SK-N-SH (cell line): ENCODE data around the gene TECPR1. TPM values are rescaled to one million over a fixed set of nuclear protein-coding genes. Genes with fewer than 3 reads are reported as not detected.

Experiments
- CTCF ChIA-PET: fragments of 300-600, 350-600 bp; formaldehyde crosslinking; extraction: SDS; loops from one replicate; lab custom pipeline; 2021; lab: Yijun Ruan, JAX
- POLR2A ChIA-PET: fragments of 350-600 bp; sonication (Branson Sonifier 250); formaldehyde crosslinking; extraction: SDS; loops from one replicate; lab custom pipeline; 2020; ENCODE audit warnings: antibody characterized with exemption, inconsistent platforms; lab: Yijun Ruan, JAX
- DNase-seq: peaks from one replicate; pipeline ENCODE4 v3.0.0; 2012
- H2AFZ ChIP-seq: fragments of 200-600 bp; sonication (generic); 2 replicates; pipeline ENCODE4 v1.8.1; 2016; ENCODE audit warnings: antibody characterized with exemption, mild to moderate bottlenecking, low read depth
- H3F3A ChIP-seq: fragments of 200-600 bp; sonication (generic); replicated peaks from 2 replicates; pipeline ENCODE3; 2016; ENCODE audit warnings: antibody characterized with exemption, mild to moderate bottlenecking; ENCODE audit not compliant: insufficient read depth
- H3K27ac ChIP-seq, 2 experiments: fragments of 200-500 bp in 1 of 2; fragments of 200-600 bp in 1 of 2; sonication (Bioruptor generic) in 1 of 2; sonication (generic), shearing (Covaris generic) in 1 of 2; 2 replicates each; pipeline versions ENCODE4 v1.5.1 to v1.6.1; 2014 to 2016; ENCODE audit warnings: low read depth in 2 of 2, inconsistent platforms in 1 of 2, low read length in 1 of 2, mild to moderate bottlenecking in 1 of 2, mixed read lengths in 1 of 2
- H3K27me3 ChIP-seq: fragments of 200-600 bp; sonication (generic), shearing (Covaris generic); 2 replicates; pipeline ENCODE4 v1.6.1; 2016; ENCODE audit warnings: mixed run types; ENCODE audit not compliant: insufficient read depth
- H3K36me3 ChIP-seq, 2 experiments: fragments of 200-500 bp in 1 of 2; fragments of 200-600 bp in 1 of 2; sonication (Bioruptor generic) in 1 of 2; sonication (generic) in 1 of 2; replicated peaks in 1 of 2; 2 replicates each; pipeline versions ENCODE3 to v1.5.1; 2014 to 2016; ENCODE audit warnings: low read length in 1 of 2, mild to moderate bottlenecking in 1 of 2; ENCODE audit not compliant: insufficient read depth in 2 of 2, control insufficient read depth in 1 of 2
- H3K4me1 ChIP-seq, 2 experiments: fragments of 200-500 bp in 1 of 2; fragments of 200-600 bp in 1 of 2; sonication (Bioruptor generic) in 1 of 2; sonication (generic), shearing (Covaris generic) in 1 of 2; 2 replicates each; pipeline versions ENCODE4 v1.5.1 to v1.6.1; 2014 to 2016; ENCODE audit warnings: low read depth in 1 of 2, low read length in 1 of 2, mixed run types in 1 of 2; ENCODE audit not compliant: insufficient read depth in 2 of 2, control insufficient read depth in 1 of 2
- H3K4me2 ChIP-seq: fragments of 200-600 bp; sonication (generic), shearing (Covaris generic); 2 replicates; pipeline ENCODE4 v1.6.1; 2017; ENCODE audit warnings: mixed run types
- H3K4me3 ChIP-seq, 2 experiments: fragments of 200-500 bp in 1 of 2; fragments of 200-600 bp in 1 of 2; sonication (Bioruptor generic) in 1 of 2; sonication (generic), shearing (Covaris generic) in 1 of 2; 2 replicates each; pipeline versions ENCODE4 v1.5.1 to v1.8.1; 2014 to 2016; ENCODE audit warnings: low read depth in 2 of 2, inconsistent platforms in 1 of 2, low read length in 1 of 2, mild to moderate bottlenecking in 1 of 2, mixed read lengths in 1 of 2, moderate library complexity in 1 of 2
- H3K79me2 ChIP-seq: fragments of 200-600 bp; sonication (generic); 2 replicates; pipeline ENCODE4 v1.8.1; 2017; ENCODE audit warnings: mild to moderate bottlenecking; ENCODE audit not compliant: insufficient read depth
- H3K9ac ChIP-seq: fragments of 200-600 bp; sonication (generic); 2 replicates; pipeline ENCODE4 v1.6.1; 2017; ENCODE audit warnings: mixed run types
- H3K9me2 ChIP-seq: fragments of 200-600 bp; sonication (generic); 2 replicates; pipeline ENCODE4 v1.6.1; 2017; ENCODE audit warnings: mixed run types
- H3K9me3 ChIP-seq: fragments of 200-600 bp; sonication (generic); 2 replicates; pipeline ENCODE4 v1.6.1; 2017; ENCODE audit warnings: mixed run types, mild to moderate bottlenecking, moderate library complexity
- H4K20me1 ChIP-seq: fragments of 200-600 bp; sonication (generic); 2 replicates; pipeline ENCODE4 v1.6.1; 2017; ENCODE audit warnings: mild to moderate bottlenecking, mixed run types; ENCODE audit not compliant: insufficient read depth
- CTCF ChIP-seq: fragments of 200-600 bp; sonication (generic); IDR thresholded peaks from 2 replicates; pipeline ENCODE4 v1.6.1; 2017; ENCODE audit warnings: antibody characterized with exemption, mild to moderate bottlenecking, moderate library complexity
- EP300 ChIP-seq, 2 experiments: IDR thresholded peaks; 2 replicates each; pipeline versions ENCODE4 v1.4.0 to v1.6.1; 2012; ENCODE audit warnings: borderline replicate concordance in 1 of 2, low read depth in 1 of 2, low read length in 1 of 2
- EZH2phosphoT487 ChIP-seq: fragments of 200-600 bp; sonication (generic); IDR thresholded peaks from 2 replicates; pipeline ENCODE4 v1.6.1; 2017; ENCODE audit warnings: low read depth, mixed run types, mild to moderate bottlenecking, antibody characterized with exemption, moderate library complexity, borderline replicate concordance
- FOSL2 ChIP-seq: IDR thresholded peaks from 2 replicates; pipeline ENCODE4 v1.4.0; 2012; ENCODE audit warnings: low read depth, mild to moderate bottlenecking, moderate library complexity, borderline replicate concordance
- FOXM1 ChIP-seq: IDR thresholded peaks from 2 replicates; pipeline ENCODE4 v1.4.0; 2012; ENCODE audit warnings: low read depth, mild to moderate bottlenecking
- GATA2 ChIP-seq: sonication (generic); formaldehyde crosslinking; IDR thresholded peaks from 2 replicates; pipeline ENCODE4 v1.5.0; 2020; ENCODE audit warnings: mild to moderate bottlenecking, missing genetic modification reagents
- JUND ChIP-seq: IDR thresholded peaks from 2 replicates; pipeline ENCODE4 v1.4.0; 2012
- MXI1 ChIP-seq: IDR thresholded peaks from 2 replicates; pipeline ENCODE4 v1.6.1; 2012; ENCODE audit warnings: mild to moderate bottlenecking, low read depth, low read length, improper control_type of control experiment
- NRF1 ChIP-seq: IDR thresholded peaks from 2 replicates; pipeline ENCODE4 v1.6.1; 2012; ENCODE audit warnings: low read depth, mild to moderate bottlenecking, low read length
- PBX3 ChIP-seq: IDR thresholded peaks from 2 replicates; pipeline ENCODE4; 2012
- POLR2AphosphoS5 ChIP-seq: IDR thresholded peaks from 2 replicates; pipeline ENCODE4 v1.6.1; 2012; ENCODE audit warnings: low read depth, low read length
- RCOR1 ChIP-seq: fragments of 150-350 bp; IDR thresholded peaks from 2 replicates; pipeline ENCODE4 v1.6.1; 2017; ENCODE audit warnings: antibody characterized with exemption, low read length
- RXRA ChIP-seq: IDR thresholded peaks from 2 replicates; pipeline ENCODE4 v1.4.0; 2012; ENCODE audit warnings: low read depth, mild to moderate bottlenecking, borderline replicate concordance
- TEAD4 ChIP-seq: IDR thresholded peaks from 2 replicates; pipeline ENCODE4 v1.4.0; 2012; ENCODE audit warnings: mild to moderate bottlenecking, borderline replicate concordance; ENCODE audit not compliant: insufficient read depth
- USF2 ChIP-seq: fragments of 150-350 bp; IDR thresholded peaks from 2 replicates; pipeline ENCODE4 v1.6.1; 2017; ENCODE audit warnings: antibody characterized with exemption, low read length, low read depth, borderline replicate concordance
- YY1 ChIP-seq: IDR thresholded peaks from 2 replicates; pipeline ENCODE4 v1.4.0; 2012; ENCODE audit warnings: low read depth, mild to moderate bottlenecking
- WGBS: methylation state at CpG from one replicate; pipeline ENCODE4 v1.1.6; 2017; ENCODE audit warnings: low lambda C conversion rate; 5-methylcytosine and 5-hydroxymethylcytosine counted together
- polyA plus RNA-seq, 3 experiments: library from polyadenylated mRNA; depleted of rRNA; stranded (reverse); fragments of >200 nt; gene quantifications; 2 replicates each; pipeline ENCODE4 v1.2.3, GENCODE V29; 2012

The TECPR1 gene
- polyA plus RNA-seq, 1 of the 3 experiments (the other 2 are of a cell fraction): 6.8 TPM

GRCh38 chr7:98199131-98199530, 52.9 kb downstream of the TECPR1 start:
- no peak for DNase-seq
- POLR2A ChIA-PET: no interaction called here
- WGBS: 85% methylated on average over 5 of the region's 5 CpGs

GRCh38 chr7:98196706-98197605, 55.1 kb downstream of the TECPR1 start:
- Histone ChIP-seq H3K79me2 (no peaks in the 10 kb centered on the region; the same call in 1 of the 2 replicates), H3K27me3 (no peaks in the 10 kb centered on the region), H3K27ac (no peak overlapping the region), H3K9ac (no peak overlapping the region), H3K9me2 (no peaks in the 10 kb centered on the region), H3K4me1 (no peaks in the 10 kb centered on the region), H2AFZ (no peak overlapping the region), H3K4me2 (no peak overlapping the region), H4K20me1 (no peaks in the 10 kb centered on the region), H3F3A (no peaks in the 10 kb centered on the region), H3K4me3 (no peak overlapping the region), H3K9me3 (no peaks in the 10 kb centered on the region), H3K36me3 (peaks cover 21 to 25% of the 10 kb centered on the region in 2 experiments)
- POLR2A ChIA-PET: no interaction called here
- 92% methylated on average over 16 of the region's 16 CpGs for WGBS
- CTCF ChIA-PET: interaction anchor here (1.0 to 2.6 kb wide), 2 partner anchors 29 to 175 kb away, joined by 3 to 11 read pairs; no protein-coding TSS in a partner anchor
- DNase-seq: no peak
- no peak for TF ChIP-seq NRF1
- no peak for TF ChIP-seq FOSL2
- no peak for TF ChIP-seq RXRA
- no peak for TF ChIP-seq FOXM1
- no peak for TF ChIP-seq YY1
- TF ChIP-seq EZH2phosphoT487: no peak
- no peak for TF ChIP-seq EP300 (IDR thresholded peaks at IDR 0.05; ENCODE audit: borderline replicate concordance in 1 of 2, low read depth in 1 of 2, low read length in 1 of 2)
- no peak for TF ChIP-seq USF2
- no peak for TF ChIP-seq RCOR1
- no peak for TF ChIP-seq TEAD4
- no peak for TF ChIP-seq PBX3
- TF ChIP-seq POLR2AphosphoS5: no peak
- no peak for TF ChIP-seq JUND

More at GRCh38 chr7:98199131-98199530, 52.9 kb downstream of the TECPR1 start:
- CTCF ChIA-PET: interaction anchor here (0.7 to 0.9 kb wide), 2 partner anchors 13 to 102 kb away, joined by 3 to 4 read pairs; no protein-coding TSS in a partner anchor
- H3K9me3 ChIP-seq: no peaks in the 10 kb centered on the region
- H3K9ac ChIP-seq: no peak overlapping the region
- no peak overlapping the region for H3K4me3 ChIP-seq
- H3K79me2 ChIP-seq: no peaks in the 10 kb centered on the region; the same call in 1 of the 2 replicates
- H3K4me1 ChIP-seq: no peaks in the 10 kb centered on the region
- no peaks in the 10 kb centered on the region for H4K20me1 ChIP-seq
- no peak for TF ChIP-seq GATA2 (CRISPR knock-in tag)
- TF ChIP-seq MXI1: no peak
- TF ChIP-seq CTCF: no peak
- no peaks in the 10 kb centered on the region for H3K9me2 ChIP-seq
- H3K27ac ChIP-seq: no peak overlapping the region
- H3K27me3 ChIP-seq: no peaks in the 10 kb centered on the region
- H2AFZ ChIP-seq: no peak overlapping the region
- H3K36me3 ChIP-seq: peaks cover 11 to 16% of the 10 kb centered on the region in 2 experiments
- H3K4me2 ChIP-seq: no peak overlapping the region
- H3F3A ChIP-seq: no peaks in the 10 kb centered on the region
